DOHH2 (cell line): ENCODE measurements around the gene LURAP1L.

ENCODE experiments used
- CTCF ChIP-seq: fragments of 200-600 bp; sonication (generic); IDR thresholded peaks from one replicate; pipeline ENCODE4 v1.5.1; 2014; ENCODE audit warnings: antibody characterized with exemption, mild to moderate bottlenecking, low read depth, low read length; ENCODE audit not compliant: poor library complexity, severe bottlenecking
- EZH2phosphoT487 ChIP-seq: fragments of 200-600 bp; sonication (generic); IDR thresholded peaks from 2 replicates; pipeline ENCODE4 v1.6.1; 2017; ENCODE audit warnings: borderline replicate concordance, mild to moderate bottlenecking, antibody characterized with exemption, low read length, moderate library complexity, mixed read lengths

GRCh38 chr9:12739014-12739652 lies 35.7 kb upstream of the LURAP1L start:
- TF ChIP-seq EZH2phosphoT487 (no peak), CTCF (no peak)
